HK-2 (cell line): ENCODE measurements around the gene ROM1.
"Not testable (repeated sequence)": the region's sequence is repeated elsewhere in the genome, so short reads cannot be mapped to it uniquely, and the experiment has no call there.

Source experiments
- DNase-seq: peaks from one replicate; pipeline ENCODE4 v3.0.0-alpha.2; 2018; ENCODE audit not compliant: unreplicated experiment

ROM1 gene

GRCh38 chr11:62649486-62649885, 36.4 kb downstream of the ROM1 start:
- DNase-seq: no peak

- DNase-seq: not testable (repeated sequence)
Observed at GRCh38 chr11:62650283-62650682, 37.2 kb downstream of the ROM1 start.

GRCh38 chr11:62652161-62653006, 39.3 kb downstream of the ROM1 start:
- no peak for DNase-seq

- DNase-seq: no peak
Observed at GRCh38 chr11:62654297-62654696, 41.2 kb downstream of the ROM1 start.

- no peak for DNase-seq
Observed at GRCh38 chr11:62656796-62657429, 43.9 kb downstream of the ROM1 start.

- DNase-seq: peak; percentile 48
Observed at GRCh38 chr11:62664405-62665074, 51.5 kb downstream of the ROM1 start.
